IPS-18a (cell line): ENCODE data around the gene NAPB.

Experiments
- H3K27ac ChIP-seq: one replicate; pipeline ENCODE4 v1.5.1; 2013; ENCODE audit warnings: low read length
- H3K27me3 ChIP-seq: one replicate; pipeline ENCODE4 v1.6.1; 2013; ENCODE audit warnings: mild to moderate bottlenecking, low read length; ENCODE audit not compliant: control insufficient read depth, insufficient read depth
- H3K36me3 ChIP-seq: one replicate; pipeline ENCODE4 v1.6.1; 2013; ENCODE audit warnings: low read depth, low read length; ENCODE audit not compliant: control insufficient read depth
- H3K4me1 ChIP-seq: one replicate; pipeline ENCODE4 v1.6.1; 2013; ENCODE audit warnings: low read depth, low read length; ENCODE audit not compliant: control insufficient read depth
- H3K4me3 ChIP-seq: one replicate; pipeline ENCODE4 v1.5.1; 2013; ENCODE audit warnings: low read length
- H3K9ac ChIP-seq: one replicate; pipeline ENCODE4 v1.6.1; 2013; ENCODE audit warnings: mild to moderate bottlenecking, low read length, moderate library complexity
- H3K9me3 ChIP-seq: one replicate; pipeline ENCODE4 v1.6.1; 2013; ENCODE audit warnings: low read depth, low read length; ENCODE audit not compliant: control insufficient read depth

The NAPB gene

GRCh38 chr20:23336476-23336875 lies 84.8 kb downstream of the NAPB start:
- no peak overlapping the region for H3K4me3 ChIP-seq
- no peaks in the 10 kb centered on the region for H3K9me3 ChIP-seq
- no peak overlapping the region for H3K9ac ChIP-seq
- no peaks in the 10 kb centered on the region for H3K27me3 ChIP-seq
- no peak overlapping the region for H3K27ac ChIP-seq
- H3K36me3 ChIP-seq: no peaks in the 10 kb centered on the region
- peaks cover 6% of the 10 kb centered on the region for H3K4me1 ChIP-seq

GRCh38 chr20:23335521-23335920 lies 85.8 kb downstream of the NAPB start:
- Histone ChIP-seq H3K4me1 (peaks cover 6% of the 10 kb centered on the region), H3K4me3 (no peak overlapping the region), H3K27me3 (no peaks in the 10 kb centered on the region), H3K9ac (no peak overlapping the region), H3K27ac (no peak overlapping the region), H3K36me3 (no peaks in the 10 kb centered on the region), H3K9me3 (no peaks in the 10 kb centered on the region)

- no peaks in the 10 kb centered on the region for H3K27me3 ChIP-seq
- no peaks in the 10 kb centered on the region for H3K36me3 ChIP-seq
- H3K27ac ChIP-seq: no peak overlapping the region
- H3K4me1 ChIP-seq: peaks cover 6% of the 10 kb centered on the region
- no peak overlapping the region for H3K4me3 ChIP-seq
- no peaks in the 10 kb centered on the region for H3K9me3 ChIP-seq
- H3K9ac ChIP-seq: no peak overlapping the region
These were observed 87.2 kb downstream of the NAPB start for GRCh38 chr20:23334111-23334510.

- no peaks in the 10 kb centered on the region for H3K36me3 ChIP-seq
These were observed 88.8 kb downstream of the NAPB start for GRCh38 chr20:23332467-23332866.

GRCh38 chr20:23331450-23332350 lies 89.6 kb downstream of the NAPB start:
- Histone ChIP-seq H3K4me3 (no peak overlapping the region), H3K9me3 (no peaks in the 10 kb centered on the region), H3K27me3 (no peaks in the 10 kb centered on the region), H3K36me3 (no peaks in the 10 kb centered on the region), H3K9ac (no peak overlapping the region), H3K27ac (no peak overlapping the region), H3K4me1 (no peaks in the 10 kb centered on the region)

More at GRCh38 chr20:23332467-23332866, 88.8 kb downstream of the NAPB start:
- H3K9ac ChIP-seq: no peak overlapping the region
- no peaks in the 10 kb centered on the region for H3K9me3 ChIP-seq
- H3K4me3 ChIP-seq: no peak overlapping the region
- no peak overlapping the region for H3K27ac ChIP-seq
- H3K4me1 ChIP-seq: peaks cover 4% of the 10 kb centered on the region
- no peaks in the 10 kb centered on the region for H3K27me3 ChIP-seq

GRCh38 chr20:23327617-23328333 lies 93.5 kb downstream of the NAPB start:
- H3K4me3 ChIP-seq: no peak overlapping the region
- no peaks in the 10 kb centered on the region for H3K4me1 ChIP-seq
- no peaks in the 10 kb centered on the region for H3K27me3 ChIP-seq
- H3K27ac ChIP-seq: no peak overlapping the region
- H3K9me3 ChIP-seq: no peaks in the 10 kb centered on the region
- no peak overlapping the region for H3K9ac ChIP-seq
- H3K36me3 ChIP-seq: no peaks in the 10 kb centered on the region

GRCh38 chr20:23326774-23327173 lies 94.5 kb downstream of the NAPB start:
- Histone ChIP-seq H3K4me1 (no peaks in the 10 kb centered on the region), H3K4me3 (no peak overlapping the region), H3K9ac (no peak overlapping the region), H3K27ac (no peak overlapping the region), H3K9me3 (no peaks in the 10 kb centered on the region), H3K27me3 (no peaks in the 10 kb centered on the region), H3K36me3 (no peaks in the 10 kb centered on the region)

- Histone ChIP-seq H3K36me3 (no peaks in the 10 kb centered on the region), H3K4me3 (no peak overlapping the region), H3K27ac (no peak overlapping the region), H3K9me3 (no peaks in the 10 kb centered on the region), H3K4me1 (no peaks in the 10 kb centered on the region), H3K9ac (no peak overlapping the region), H3K27me3 (no peaks in the 10 kb centered on the region)
These were observed 96.2 kb downstream of the NAPB start for GRCh38 chr20:23325107-23325506.
